PC-3 (cell line): ENCODE measurements around the gene CNNM1. TPM values are rescaled to one million over a fixed set of nuclear protein-coding genes. Genes with fewer than 3 reads are reported as not detected.

Experiments used
- ATAC-seq: fragments of 200-7000 bp; cut with Tn5 transposase; 2 replicates; pipeline ENCODE4 v1.9.1; 2020; ENCODE audit warnings: mild to moderate bottlenecking, moderate library complexity
- BruUV-seq: library from RNA; stranded (reverse); fragments of 400-500 nt; replicated peaks from 2 replicates; lab custom pipeline; 2021; lab: Mats Ljungman, UMichigan
- CTCF ChIA-PET: fragments of 300-600 bp; sonication (Branson Sonifier 250); formaldehyde crosslinking; loops from one replicate; lab custom pipeline; 2022; ENCODE audit warnings: antibody characterized with exemption; lab: Charles Lee
- POLR2A ChIA-PET: fragments of 300-600 bp; sonication (Branson Sonifier 250); formaldehyde crosslinking; loops from one replicate; lab custom pipeline; 2022; ENCODE audit warnings: antibody characterized with exemption; ENCODE audit not compliant: unreplicated experiment; lab: Charles Lee
- DNase-seq: peaks from one replicate; pipeline ENCODE4 v3.0.0-alpha.2; 2015
- H2AFZ ChIP-seq: fragments of 300-600 bp; sonication (generic); 2 replicates; pipeline ENCODE4 v1.6.0; 2016; ENCODE audit warnings: antibody characterized with exemption, low read length
- H3F3A ChIP-seq: fragments of 300-600 bp; sonication (generic); one replicate; pipeline ENCODE4 v1.6.0; 2017; ENCODE audit warnings: antibody characterized with exemption, low read length, control low read depth, mild to moderate bottlenecking; ENCODE audit not compliant: unreplicated experiment
- H3K27ac ChIP-seq: fragments of 300-600 bp; sonication (generic); 2 replicates; pipeline ENCODE4 v1.5.1; 2016; ENCODE audit warnings: mild to moderate bottlenecking, low read length
- H3K27me3 ChIP-seq: fragments of 300-600 bp; sonication (generic); 2 replicates; pipeline ENCODE4 v1.6.1; 2016; ENCODE audit warnings: low read length, mixed read lengths
- H3K36me3 ChIP-seq: fragments of 300-600 bp; sonication (generic); 2 replicates; pipeline ENCODE4 v1.6.1; 2016; ENCODE audit warnings: low read depth, mixed run types, low read length, mixed read lengths
- H3K4me1 ChIP-seq: fragments of 300-600 bp; sonication (generic); 2 replicates; pipeline ENCODE4 v1.5.1; 2016; ENCODE audit warnings: low read length; ENCODE audit not compliant: insufficient read depth
- H3K4me2 ChIP-seq: fragments of 300-600 bp; sonication (generic); 2 replicates; pipeline ENCODE4 v1.6.0; 2016; ENCODE audit warnings: low read length
- H3K4me3 ChIP-seq: fragments of 300-600 bp; sonication (generic); 2 replicates; pipeline ENCODE4 v1.5.1; 2016; ENCODE audit warnings: mild to moderate bottlenecking, low read length, mixed read lengths
- H3K79me2 ChIP-seq: fragments of 300-600 bp; sonication (generic); 2 replicates; pipeline ENCODE4 v1.6.1; 2017; ENCODE audit warnings: low read length, mixed read lengths
- H3K9ac ChIP-seq: fragments of 300-600 bp; sonication (generic); 2 replicates; pipeline ENCODE4 v1.6.0; 2016; ENCODE audit warnings: mild to moderate bottlenecking, low read length
- H3K9me2 ChIP-seq: fragments of 300-600 bp; sonication (generic); replicated peaks from 2 replicates; pipeline ENCODE4 v1.6.1; 2016; ENCODE audit warnings: mixed run types, low read length, mixed read lengths
- H3K9me3 ChIP-seq: fragments of 300-600 bp; sonication (generic); 2 replicates; pipeline ENCODE4 v1.6.1; 2016; ENCODE audit warnings: low read length, mixed read lengths
- H4K20me1 ChIP-seq: fragments of 300-600 bp; sonication (generic); 2 replicates; pipeline ENCODE4 v1.6.1; 2016; ENCODE audit warnings: low read length, mixed read lengths
- EZH2 ChIP-seq: fragments of 300-600 bp; sonication (generic); IDR thresholded peaks from one replicate; pipeline ENCODE4 v1.6.1; 2017; ENCODE audit warnings: antibody characterized with exemption, mild to moderate bottlenecking, low read length; ENCODE audit not compliant: unreplicated experiment
- EZH2phosphoT487 ChIP-seq: fragments of 300-600 bp; sonication (generic); IDR thresholded peaks from 2 replicates; pipeline ENCODE4 v1.6.1; 2018; ENCODE audit warnings: mild to moderate bottlenecking, antibody characterized with exemption, low read length, borderline replicate concordance
- intact Hi-C: fragments of 100-400 bp; cut with micrococcal nuclease; formaldehyde crosslinking; loops from 2 replicates; pipeline ENCODE4 v1.9.0; 2023
- total RNA-seq: library from RNA; depleted of rRNA; stranded (reverse); fragments of >200 nt; gene quantifications from 2 replicates; pipeline ENCODE4 v1.2.3, GENCODE V29; 2014
- TF ChIP-seq, protein P1 (sequence below): fragments of 300-600 bp; sonication (generic); conservative IDR thresholded peaks from 2 replicates; pipeline ENCODE4 v1.5.1; 2017; ENCODE audit warnings: antibody characterized with exemption, low read depth, mild to moderate bottlenecking, low read length

CNNM1 gene
- total RNA-seq, 1 experiment from 2014 or later: 3.3 TPM

- no peaks in the 10 kb centered on the region for H3K9me3 ChIP-seq
- no peaks in the 10 kb centered on the region for H3K36me3 ChIP-seq
- TF ChIP-seq EZH2phosphoT487 (no peak), EZH2 (no peak)
- TF ChIP-seq, protein P1, sequence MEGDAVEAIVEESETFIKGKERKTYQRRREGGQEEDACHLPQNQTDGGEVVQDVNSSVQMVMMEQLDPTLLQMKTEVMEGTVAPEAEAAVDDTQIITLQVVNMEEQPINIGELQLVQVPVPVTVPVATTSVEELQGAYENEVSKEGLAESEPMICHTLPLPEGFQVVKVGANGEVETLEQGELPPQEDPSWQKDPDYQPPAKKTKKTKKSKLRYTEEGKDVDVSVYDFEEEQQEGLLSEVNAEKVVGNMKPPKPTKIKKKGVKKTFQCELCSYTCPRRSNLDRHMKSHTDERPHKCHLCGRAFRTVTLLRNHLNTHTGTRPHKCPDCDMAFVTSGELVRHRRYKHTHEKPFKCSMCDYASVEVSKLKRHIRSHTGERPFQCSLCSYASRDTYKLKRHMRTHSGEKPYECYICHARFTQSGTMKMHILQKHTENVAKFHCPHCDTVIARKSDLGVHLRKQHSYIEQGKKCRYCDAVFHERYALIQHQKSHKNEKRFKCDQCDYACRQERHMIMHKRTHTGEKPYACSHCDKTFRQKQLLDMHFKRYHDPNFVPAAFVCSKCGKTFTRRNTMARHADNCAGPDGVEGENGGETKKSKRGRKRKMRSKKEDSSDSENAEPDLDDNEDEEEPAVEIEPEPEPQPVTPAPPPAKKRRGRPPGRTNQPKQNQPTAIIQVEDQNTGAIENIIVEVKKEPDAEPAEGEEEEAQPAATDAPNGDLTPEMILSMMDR: no peak
- no peaks in the 10 kb centered on the region for H3K27me3 ChIP-seq
- no peak overlapping the region for H3K4me2 ChIP-seq
- BruUV-seq: no TSS peak
- no peak overlapping the region for H2AFZ ChIP-seq
- H3F3A ChIP-seq: no peaks in the 10 kb centered on the region
- no peaks in the 10 kb centered on the region for H4K20me1 ChIP-seq
- intact Hi-C loops: no loop called here
- CTCF ChIA-PET: no interaction called here
- no peak overlapping the region for H3K27ac ChIP-seq
- H3K9ac ChIP-seq: no peak overlapping the region
- H3K79me2 ChIP-seq: no peaks in the 10 kb centered on the region
- H3K4me3 ChIP-seq: no peak overlapping the region
- no peaks in the 10 kb centered on the region for H3K4me1 ChIP-seq
- DNase-seq: no peak
- no peak for ATAC-seq
- POLR2A ChIA-PET: no interaction called here
- H3K9me2 ChIP-seq: no peaks in the 10 kb centered on the region
Observed at GRCh38 chr10:99382176-99382575, 53.0 kb downstream of the CNNM1 start.

GRCh38 chr10:99387071-99387470 is 57.9 kb downstream of the CNNM1 start:
- POLR2A ChIA-PET: no interaction called here
- H3K9me2 ChIP-seq: no peaks in the 10 kb centered on the region
- peaks cover 7% of the 10 kb centered on the region; the same call in 1 of the 2 replicates for H3K4me1 ChIP-seq
- BruUV-seq: no TSS peak
- no peaks in the 10 kb centered on the region for H3K9me3 ChIP-seq
- no peak for DNase-seq
- no peaks in the 10 kb centered on the region for H3K79me2 ChIP-seq
- H3K4me2 ChIP-seq: no peak overlapping the region
- H3K36me3 ChIP-seq: no peaks in the 10 kb centered on the region
- no peaks in the 10 kb centered on the region for H3F3A ChIP-seq
- CTCF ChIA-PET: no interaction called here
- no peak overlapping the region for H3K4me3 ChIP-seq
- no peaks in the 10 kb centered on the region for H4K20me1 ChIP-seq
- H3K27me3 ChIP-seq: no peaks in the 10 kb centered on the region
- no peak for TF ChIP-seq EZH2
- TF ChIP-seq, protein P1: no peak
- no peak for TF ChIP-seq EZH2phosphoT487
- intact Hi-C loops: no loop called here
- no peak for ATAC-seq
- H3K27ac ChIP-seq: no peak overlapping the region
- H3K9ac ChIP-seq: no peak overlapping the region
- H2AFZ ChIP-seq: no peak overlapping the region

DNA sequence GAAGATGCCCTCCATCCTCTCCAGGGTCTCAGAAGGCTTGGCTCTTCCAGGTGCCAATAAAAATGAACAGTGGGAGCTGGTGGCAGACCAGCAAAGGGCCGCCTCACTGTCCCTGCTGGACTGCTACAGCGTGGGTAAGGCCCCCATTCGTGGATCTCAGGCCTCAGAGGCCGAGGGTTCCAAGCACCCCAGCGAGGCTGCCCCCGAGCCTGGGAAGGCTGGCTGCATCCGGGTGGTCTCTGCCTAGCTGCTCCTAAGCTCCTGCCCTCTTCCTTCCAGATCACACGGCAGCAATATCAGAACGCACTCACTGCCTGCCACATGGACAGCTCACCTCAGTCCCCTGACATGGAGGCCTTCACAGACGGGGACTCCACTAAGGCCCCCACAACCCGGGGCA is 58.4 kb downstream of the CNNM1 start:
- intact Hi-C loops: no loop called here
- ATAC-seq: no peak

More for the DNA sequence above, 58.4 kb downstream of the CNNM1 start:
- Histone ChIP-seq H4K20me1 (no peaks in the 10 kb centered on the region), H3K4me1 (peaks cover 10% of the 10 kb centered on the region; the same call in 1 of the 2 replicates), H3K36me3 (no peaks in the 10 kb centered on the region), H2AFZ (no peak overlapping the region), H3K79me2 (no peaks in the 10 kb centered on the region), H3K4me2 (no peak overlapping the region), H3K4me3 (no peak overlapping the region), H3K9me2 (no peaks in the 10 kb centered on the region), H3K9me3 (no peaks in the 10 kb centered on the region), H3K9ac (no peak overlapping the region), H3K27ac (no peak overlapping the region), H3F3A (no peaks in the 10 kb centered on the region), H3K27me3 (no peaks in the 10 kb centered on the region)
- no TSS peak for BruUV-seq
- no peak for DNase-seq
- no peak for TF ChIP-seq EZH2
- no peak for TF ChIP-seq EZH2phosphoT487
- TF ChIP-seq, protein P1: no peak
- ChIA-PET CTCF (no interaction called here), POLR2A (no interaction called here)
